ENCODE data around the gene MMP17. TPM values are rescaled to one million over a fixed set of nuclear protein-coding genes. Genes with fewer than 3 reads are reported as not detected.

MMP17 gene
- polyA plus RNA-seq, 1 donor (not counting 4 experiments of a cell fraction or from before 2014, with no cell fraction given) = 2.3 TPM

GRCh38 chr12:131818821-131819585 is 9.2 kb upstream of the MMP17 start:
- H3K4me3 ChIP-seq (ENCODE audit: control insufficient read depth in 2 of 3, extremely low read depth in 1 of 3, insufficient read depth in 2 of 3, low read depth in 1 of 3, low read length in 3 of 3) = no peak overlapping the region
- H3K79me2 ChIP-seq (ENCODE audit: control insufficient read depth, insufficient read depth, low read length) = no peaks in the 10 kb centered on the region
- dilution Hi-C loops (cut with MboI; ENCODE audit: extremely low pct_ligation_motif_present, low sequenced_read_pairs) = no loop called here
- H3K4me1 ChIP-seq (ENCODE audit: control insufficient read depth, extremely low read depth, insufficient read depth, low read length) = no peaks in the 10 kb centered on the region
- H3K9me1 ChIP-seq (ENCODE audit: control insufficient read depth, extremely low read depth, insufficient read depth, low read length) = no peaks in the 10 kb centered on the region
- TF ChIP-seq CTCF (optimal IDR thresholded peaks at IDR 0.05 in 1 of 3, IDR thresholded peaks at IDR 0.05 in 1 of 3, conservative IDR thresholded peaks at IDR 0.05 in 1 of 3; ENCODE audit: extremely low read depth in 1 of 3, insufficient read depth in 2 of 3, low read length in 3 of 3) (no peak), EZH2 (IDR thresholded peaks at IDR 0.05; ENCODE audit: low read length) (no peak)
- H3K9me3 ChIP-seq (ENCODE audit: control insufficient read depth, low read depth, low read length) = no peaks in the 10 kb centered on the region
- H3K9ac ChIP-seq (ENCODE audit: control insufficient read depth, extremely low read depth, insufficient read depth, low read length) = no peak overlapping the region
- no peak overlapping the region for H2AFZ ChIP-seq (ENCODE audit: control insufficient read depth, low read length)
- no peaks in the 10 kb centered on the region for H3K36me3 ChIP-seq (ENCODE audit: control insufficient read depth in 2 of 2, extremely low read depth in 1 of 2, insufficient read depth in 2 of 2, low read length in 2 of 2)
- no peaks in the 10 kb centered on the region for H3K27me3 ChIP-seq (ENCODE audit: control insufficient read depth, extremely low read depth, insufficient read depth, low read length)
- H4K20me1 ChIP-seq (ENCODE audit: control insufficient read depth, extremely low read depth, insufficient read depth, low read length) = no peaks in the 10 kb centered on the region
- no peak overlapping the region for H3K4me2 ChIP-seq (ENCODE audit: control insufficient read depth, extremely low read depth, insufficient read depth, low read depth, low read length)
- DNase-seq (ENCODE audit: low read depth, low spot score) (no peak), FAIRE-seq (no peak)
- no peak overlapping the region for H3K27ac ChIP-seq (ENCODE audit: control insufficient read depth, insufficient read depth, low read length)

GRCh38 chr12:131824450-131824849 is 3.7 kb upstream of the MMP17 start:
- no peaks in the 10 kb centered on the region for H4K20me1 ChIP-seq (ENCODE audit: control insufficient read depth, extremely low read depth, insufficient read depth, low read length)
- H3K9me3 ChIP-seq (ENCODE audit: control insufficient read depth, low read depth, low read length) = no peaks in the 10 kb centered on the region
- H3K9me1 ChIP-seq (ENCODE audit: control insufficient read depth, extremely low read depth, insufficient read depth, low read length) = no peaks in the 10 kb centered on the region
- dilution Hi-C loops (cut with MboI; ENCODE audit: extremely low pct_ligation_motif_present, low sequenced_read_pairs) = no loop called here
- no peak for DNase-seq (ENCODE audit: low read depth, low spot score)
- H3K4me2 ChIP-seq (ENCODE audit: control insufficient read depth, extremely low read depth, insufficient read depth, low read depth, low read length) = no peak overlapping the region
- FAIRE-seq = no peak
- peaks cover 22% of the 10 kb centered on the region for H3K27me3 ChIP-seq (ENCODE audit: control insufficient read depth, extremely low read depth, insufficient read depth, low read length)
- H3K36me3 ChIP-seq (ENCODE audit: control insufficient read depth in 2 of 2, extremely low read depth in 1 of 2, insufficient read depth in 2 of 2, low read length in 2 of 2) = no peaks in the 10 kb centered on the region
- no peak overlapping the region for H2AFZ ChIP-seq (ENCODE audit: control insufficient read depth, low read length)
- H3K4me1 ChIP-seq (ENCODE audit: control insufficient read depth, extremely low read depth, insufficient read depth, low read length) = no peaks in the 10 kb centered on the region
- no peak overlapping the region for H3K27ac ChIP-seq (ENCODE audit: control insufficient read depth, insufficient read depth, low read length)
- no peak overlapping the region for H3K4me3 ChIP-seq (ENCODE audit: control insufficient read depth in 2 of 3, extremely low read depth in 1 of 3, insufficient read depth in 2 of 3, low read depth in 1 of 3, low read length in 3 of 3)
- TF ChIP-seq EZH2 (IDR thresholded peaks at IDR 0.05; ENCODE audit: low read length) (no peak), CTCF (optimal IDR thresholded peaks at IDR 0.05 in 1 of 3, IDR thresholded peaks at IDR 0.05 in 1 of 3, conservative IDR thresholded peaks at IDR 0.05 in 1 of 3; ENCODE audit: extremely low read depth in 1 of 3, insufficient read depth in 2 of 3, low read length in 3 of 3) (no peak)
- H3K9ac ChIP-seq (ENCODE audit: control insufficient read depth, extremely low read depth, insufficient read depth, low read length) = no peak overlapping the region
- H3K79me2 ChIP-seq (ENCODE audit: control insufficient read depth, insufficient read depth, low read length) = no peaks in the 10 kb centered on the region
